K562 treated with DMSO at 1 percent for 48 hours (cell line): ENCODE data around the gene COQ8A. TPM values are rescaled to one million over a fixed set of nuclear protein-coding genes. Genes with fewer than 3 reads are reported as not detected.

ENCODE experiments used
- total RNA-seq: library from RNA; unstranded; fragments of 300-600 nt; gene quantifications from 2 replicates; pipeline ENCODE4 v1.2.3, GENCODE V29; 2022; ENCODE audit warnings: low replicate concordance; ENCODE audit errors: extremely low read depth

The COQ8A gene
- not detected in 2 replicates for total RNA-seq

DNA sequence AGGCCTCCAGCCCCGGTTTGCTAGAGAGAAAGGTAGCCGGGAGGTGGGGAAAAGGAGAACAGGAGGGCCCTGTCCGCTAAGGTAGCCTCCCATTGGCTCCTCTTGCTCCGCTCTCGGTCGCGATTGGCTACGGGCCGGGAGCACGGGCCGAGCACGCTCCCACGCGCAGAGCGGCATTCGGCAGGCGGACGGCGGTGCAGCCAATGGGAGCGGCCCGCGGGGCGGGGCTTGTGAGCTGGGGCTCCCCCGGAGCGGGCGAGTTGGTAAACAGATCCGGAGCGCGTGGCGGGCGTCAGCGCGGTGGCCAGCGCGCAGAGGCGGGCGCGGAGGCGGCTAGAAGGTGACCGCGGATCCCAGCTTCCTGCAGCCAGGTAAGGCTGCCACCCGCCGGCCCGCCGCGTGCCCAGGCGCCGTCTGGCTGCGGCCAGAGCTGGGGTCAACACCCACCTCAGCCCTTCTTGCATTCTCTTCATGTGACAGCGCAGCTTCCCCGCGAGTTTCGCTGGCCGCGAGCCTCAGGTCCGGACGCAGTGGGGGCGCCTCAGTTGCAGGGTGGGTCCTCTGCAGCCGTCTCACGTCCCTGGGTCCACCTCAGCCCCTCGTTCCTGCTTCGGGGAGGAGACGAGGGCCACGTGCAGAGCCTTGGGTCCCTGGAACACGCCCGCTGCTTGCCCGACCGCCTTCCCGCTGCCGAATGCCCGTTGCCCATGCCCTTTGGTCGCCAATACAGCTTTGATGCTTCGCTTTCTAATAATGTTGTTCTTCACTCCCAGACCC, at the start of gene COQ8A:
Gene COQ8A (plus strand): TSS at position 266 of the 777 bp plus-strand sequence. CDS start 21,092 bp downstream, outside the sequence.

Other genes with a start within 250 kb of the COQ8A start
- not detected in 2 replicates for gene ITPKB, start 201.0 kb upstream of the COQ8A start, total RNA-seq
- not detected in 2 replicates for gene PSEN2, start 69.7 kb upstream of the COQ8A start, total RNA-seq